ENCODE results near the gene MKI67.

MKI67 gene

DNA sequence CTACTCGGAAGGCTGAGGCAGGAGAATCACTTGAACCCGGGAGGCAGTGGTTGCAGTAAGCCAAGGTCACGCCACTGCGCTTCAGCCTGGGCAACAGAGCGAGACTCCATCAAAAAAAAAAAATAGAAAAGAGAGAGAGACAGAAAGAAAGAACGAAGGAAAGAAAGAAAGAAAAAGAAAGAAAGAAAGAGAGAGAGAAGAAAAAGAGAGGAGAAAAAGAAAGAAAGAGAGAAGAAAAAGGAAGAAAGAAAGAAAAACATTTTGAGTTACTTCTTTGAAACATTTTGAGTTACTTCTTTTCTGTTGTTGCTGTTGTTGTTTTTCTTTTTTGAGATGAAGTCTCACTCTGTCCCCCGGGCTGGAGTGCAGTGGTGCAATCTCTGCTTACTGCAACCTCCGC lies 2.4 kb upstream of the MKI67 start:
- DNase-seq (ENCODE audit: extremely low read depth, insufficient read length) = no peak
- Histone ChIP-seq H3K36me3 (ENCODE audit: control insufficient read depth, insufficient read depth, low read length) (no peaks in the 10 kb centered on the region), H3K4me3 (replicated peaks; ENCODE audit: low read depth, low read length) (no peak overlapping the region), H3K27me3 (replicated peaks; ENCODE audit: control insufficient read depth, insufficient read depth, low read length) (no peaks in the 10 kb centered on the region)
- TF ChIP-seq, protein P1, sequence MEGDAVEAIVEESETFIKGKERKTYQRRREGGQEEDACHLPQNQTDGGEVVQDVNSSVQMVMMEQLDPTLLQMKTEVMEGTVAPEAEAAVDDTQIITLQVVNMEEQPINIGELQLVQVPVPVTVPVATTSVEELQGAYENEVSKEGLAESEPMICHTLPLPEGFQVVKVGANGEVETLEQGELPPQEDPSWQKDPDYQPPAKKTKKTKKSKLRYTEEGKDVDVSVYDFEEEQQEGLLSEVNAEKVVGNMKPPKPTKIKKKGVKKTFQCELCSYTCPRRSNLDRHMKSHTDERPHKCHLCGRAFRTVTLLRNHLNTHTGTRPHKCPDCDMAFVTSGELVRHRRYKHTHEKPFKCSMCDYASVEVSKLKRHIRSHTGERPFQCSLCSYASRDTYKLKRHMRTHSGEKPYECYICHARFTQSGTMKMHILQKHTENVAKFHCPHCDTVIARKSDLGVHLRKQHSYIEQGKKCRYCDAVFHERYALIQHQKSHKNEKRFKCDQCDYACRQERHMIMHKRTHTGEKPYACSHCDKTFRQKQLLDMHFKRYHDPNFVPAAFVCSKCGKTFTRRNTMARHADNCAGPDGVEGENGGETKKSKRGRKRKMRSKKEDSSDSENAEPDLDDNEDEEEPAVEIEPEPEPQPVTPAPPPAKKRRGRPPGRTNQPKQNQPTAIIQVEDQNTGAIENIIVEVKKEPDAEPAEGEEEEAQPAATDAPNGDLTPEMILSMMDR (IDR thresholded peaks at IDR 0.05; ENCODE audit: insufficient read depth, low read length, poor library complexity, severe bottlenecking) = no peak

DNA sequence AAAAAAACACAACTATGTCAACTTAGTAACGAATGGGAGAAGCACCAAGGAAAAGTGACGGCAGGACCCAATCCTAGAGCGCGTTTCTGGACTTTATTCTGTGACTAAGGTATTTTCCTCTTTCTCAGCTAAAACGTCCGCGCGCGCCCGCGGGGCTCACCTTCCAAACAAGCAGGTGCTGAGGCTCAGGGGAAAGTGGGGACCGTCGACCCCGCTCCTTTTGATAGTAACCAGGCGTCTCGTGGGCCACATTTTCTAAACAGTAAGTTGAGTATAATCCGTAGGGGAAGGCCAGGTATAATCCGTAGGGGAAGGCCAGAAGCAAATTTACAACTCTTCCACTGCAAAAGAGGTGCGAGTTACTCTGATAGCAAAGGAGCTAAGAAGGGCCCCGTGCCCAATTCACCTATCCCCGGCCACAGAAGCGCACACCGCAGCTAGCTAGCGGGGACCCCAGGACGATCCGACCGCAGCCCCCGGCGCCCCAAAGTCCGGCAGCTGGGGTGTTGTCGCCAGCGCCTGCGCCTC lies 743 bp downstream of the MKI67 start:
- TF ChIP-seq, protein P1 (IDR thresholded peaks at IDR 0.05; ENCODE audit: insufficient read depth, low read length, poor library complexity, severe bottlenecking) = no peak
- Histone ChIP-seq H3K27me3 (replicated peaks; ENCODE audit: control insufficient read depth, insufficient read depth, low read length) (no peaks in the 10 kb centered on the region), H3K4me3 (replicated peaks; ENCODE audit: low read depth, low read length) (peak overlapping the region; percentile 92), H3K36me3 (ENCODE audit: control insufficient read depth, insufficient read depth, low read length) (no peaks in the 10 kb centered on the region; the same call in 1 of the 2 replicates)
- no peak for DNase-seq (ENCODE audit: extremely low read depth, insufficient read length)

DNA sequence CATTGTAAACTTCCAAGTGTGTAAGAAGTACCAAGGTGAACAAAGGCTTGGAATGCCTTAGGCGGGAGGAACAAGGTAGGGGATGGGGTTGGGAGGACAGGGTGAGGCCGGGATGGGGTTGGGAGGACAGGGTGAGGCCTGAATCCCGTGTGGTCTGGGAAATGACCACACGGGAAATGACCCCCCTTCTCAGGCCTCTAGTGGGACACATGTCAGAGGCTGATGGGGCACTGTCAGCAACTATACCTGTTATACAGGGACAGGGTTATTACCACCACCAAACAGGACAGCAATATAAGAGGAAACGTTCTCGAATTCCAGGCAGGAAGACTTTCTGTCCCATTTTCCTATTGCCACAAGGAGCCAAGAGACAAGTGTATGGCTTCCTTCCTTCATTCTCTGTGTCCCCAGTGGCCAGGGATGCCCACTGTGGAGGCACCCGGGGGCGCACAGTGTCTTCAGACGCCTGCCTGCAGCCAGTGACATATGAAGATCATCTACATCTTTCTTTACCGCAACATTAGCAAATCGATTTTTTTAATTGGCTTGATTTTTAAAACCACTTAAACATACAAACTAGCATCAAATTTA lies 1.3 kb downstream of the MKI67 start:
- H3K27me3 ChIP-seq (replicated peaks; ENCODE audit: control insufficient read depth, insufficient read depth, low read length) = no peaks in the 10 kb centered on the region
- H3K36me3 ChIP-seq (ENCODE audit: control insufficient read depth, insufficient read depth, low read length) = no peaks in the 10 kb centered on the region; the same call in 1 of the 2 replicates
- no peak for DNase-seq (ENCODE audit: extremely low read depth, insufficient read length)
- peak overlapping the region; percentile 92 for H3K4me3 ChIP-seq (replicated peaks; ENCODE audit: low read depth, low read length)
- TF ChIP-seq, protein P1 (IDR thresholded peaks at IDR 0.05; ENCODE audit: insufficient read depth, low read length, poor library complexity, severe bottlenecking) = no peak

DNA sequence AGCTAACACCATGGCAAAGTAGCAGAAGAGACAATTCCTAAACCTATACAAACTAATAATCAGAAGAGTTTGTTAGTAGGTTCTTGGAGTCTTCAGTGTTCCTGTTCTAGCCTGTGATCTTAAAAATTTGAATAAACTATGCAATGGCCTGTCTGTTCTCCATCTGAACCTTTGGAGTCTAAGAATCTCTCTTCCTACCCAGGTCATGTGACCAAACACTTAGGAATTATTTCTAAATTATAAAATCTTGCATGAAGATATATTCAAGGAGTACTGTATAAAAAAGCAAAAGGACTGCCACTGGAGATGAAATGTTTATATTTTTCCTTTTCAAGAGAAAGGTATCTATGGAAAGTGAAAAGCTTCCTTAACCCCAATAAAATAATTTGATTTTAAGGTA lies 2.4 kb downstream of the MKI67 start:
- no peaks in the 10 kb centered on the region for H3K27me3 ChIP-seq (replicated peaks; ENCODE audit: control insufficient read depth, insufficient read depth, low read length)
- no peak for DNase-seq (ENCODE audit: extremely low read depth, insufficient read length)
- H3K36me3 ChIP-seq (ENCODE audit: control insufficient read depth, insufficient read depth, low read length) = no peaks in the 10 kb centered on the region; the same call in 1 of the 2 replicates
- peak overlapping the region; percentile 92 for H3K4me3 ChIP-seq (replicated peaks; ENCODE audit: low read depth, low read length)
- TF ChIP-seq, protein P1 (IDR thresholded peaks at IDR 0.05; ENCODE audit: insufficient read depth, low read length, poor library complexity, severe bottlenecking) = no peak

DNA sequence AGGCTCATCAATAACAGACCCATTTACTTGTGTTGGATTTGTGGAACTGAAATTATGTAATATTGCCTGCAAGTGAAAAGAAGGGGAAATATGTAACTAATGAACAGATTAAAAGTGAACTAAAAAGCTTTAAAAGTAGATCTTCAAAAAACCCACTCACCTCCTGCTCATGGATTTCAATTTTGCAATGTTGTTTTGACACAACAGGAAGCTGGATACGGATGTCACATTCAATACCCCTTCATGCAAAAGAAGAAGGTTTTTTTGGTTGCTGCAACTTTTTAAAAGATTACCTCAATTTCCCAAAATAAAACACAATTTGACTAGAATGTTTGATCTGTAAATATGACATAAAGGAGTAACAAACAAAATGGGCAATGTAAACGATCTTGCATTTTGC lies 3.3 kb downstream of the MKI67 start:
- H3K27me3 ChIP-seq (replicated peaks; ENCODE audit: control insufficient read depth, insufficient read depth, low read length) = no peaks in the 10 kb centered on the region
- no peaks in the 10 kb centered on the region; the same call in 1 of the 2 replicates for H3K36me3 ChIP-seq (ENCODE audit: control insufficient read depth, insufficient read depth, low read length)
- DNase-seq (ENCODE audit: extremely low read depth, insufficient read length) = no peak
- TF ChIP-seq, protein P1 (IDR thresholded peaks at IDR 0.05; ENCODE audit: insufficient read depth, low read length, poor library complexity, severe bottlenecking) = no peak
- peak overlapping the region; percentile 92 for H3K4me3 ChIP-seq (replicated peaks; ENCODE audit: low read depth, low read length)
